NCI-H1105 treated with DMSO at 0.1 percent for 48 hours (cell line): Measurements from ENCODE around the gene CD27.
"Not testable (repeated sequence)": the region's sequence is repeated elsewhere in the genome, so short reads cannot be mapped to it uniquely, and the experiment has no call there.

Source experiments
- DNase-seq: peaks from one replicate; lab custom pipeline; 2025; lab: John Stamatoyannopoulos, UW

The CD27 gene

GRCh38 chr12:6461401-6462233 lies 16.9 kb downstream of the CD27 start:
- DNase-seq, result no peak

DNA sequence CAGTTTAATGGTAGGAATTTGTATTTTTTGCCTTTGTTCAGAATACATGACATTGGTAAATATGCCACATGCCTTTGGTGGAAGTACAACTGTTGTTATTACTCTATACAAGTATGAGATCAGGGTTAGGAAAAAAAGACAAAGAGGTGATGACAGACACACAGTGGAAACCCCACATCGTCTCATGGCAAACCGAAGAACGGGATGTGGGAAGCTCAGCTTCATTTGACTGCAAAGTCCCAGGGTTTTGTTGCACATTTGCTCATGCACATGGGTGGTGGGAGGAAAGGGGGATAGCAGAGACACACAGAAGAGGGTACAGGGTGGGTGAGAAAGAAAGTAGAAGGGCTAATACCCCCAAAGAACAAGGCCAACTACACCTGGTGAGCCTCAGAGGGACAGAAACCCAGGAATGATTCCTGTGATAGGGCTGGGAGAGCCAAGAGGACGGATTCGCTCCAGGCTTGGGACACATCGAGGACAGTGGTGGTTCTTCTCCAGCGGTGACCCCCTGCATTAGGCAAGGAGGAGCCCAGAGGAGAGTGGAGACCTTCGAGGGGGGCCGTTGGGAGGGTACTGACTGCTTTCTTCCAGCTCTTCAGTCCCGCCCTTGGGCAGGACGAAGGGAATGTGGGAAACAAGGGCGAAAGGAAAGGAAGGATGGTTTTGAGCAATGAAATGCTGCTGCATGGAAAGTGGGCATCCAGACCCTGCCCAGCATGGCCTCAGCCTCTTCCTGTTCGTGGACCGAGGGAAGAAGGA lies 17.7 kb downstream of the CD27 start:
- DNase-seq, result no peak

GRCh38 chr12:6463216-6463615 lies 18.5 kb downstream of the CD27 start:
- no peak for DNase-seq

DNA sequence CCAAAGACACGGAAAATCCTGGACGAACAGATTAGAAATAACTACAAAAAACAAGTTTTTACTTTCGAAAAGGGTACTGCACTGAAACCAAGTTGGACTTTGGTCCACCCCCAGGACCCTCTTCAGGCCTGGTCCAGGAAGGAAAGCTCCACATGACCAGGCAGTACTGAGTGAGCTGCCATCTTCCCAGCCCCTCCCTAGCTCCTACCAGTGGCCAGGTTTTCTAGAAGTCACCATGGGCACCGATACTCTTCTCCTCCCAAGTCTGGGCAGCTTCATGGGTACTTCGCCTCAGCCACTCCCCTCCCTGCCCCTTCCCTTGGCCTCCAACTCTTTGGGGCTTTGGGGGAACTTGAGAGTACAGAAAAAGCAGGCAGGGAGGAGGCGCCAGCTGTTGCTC lies 19.1 kb downstream of the CD27 start:
- DNase-seq, result no peak

DNA sequence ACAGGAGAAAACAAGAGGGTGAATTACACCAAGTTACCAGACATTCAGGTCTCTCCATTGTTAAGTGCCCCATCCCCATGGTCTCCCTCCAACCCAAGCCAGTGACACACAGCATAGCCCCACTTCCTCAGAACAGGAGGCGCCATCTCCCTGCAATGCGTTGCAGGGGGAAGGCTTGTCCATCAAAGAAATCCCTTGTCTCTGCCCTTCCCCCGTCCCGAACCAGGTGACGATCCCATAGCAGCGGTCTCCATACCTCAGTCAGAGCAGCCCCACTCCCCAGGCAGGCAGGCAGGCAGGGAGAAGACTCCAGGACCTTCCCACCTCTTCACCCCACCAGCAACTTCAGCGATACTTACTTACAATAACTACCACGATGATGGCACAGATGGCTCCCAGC lies 19.8 kb downstream of the CD27 start:
- no peak for DNase-seq

GRCh38 chr12:6465467-6466183 lies 20.9 kb downstream of the CD27 start:
- DNase-seq, result peak; percentile 69

GRCh38 chr12:6466184-6466573 lies 21.4 kb downstream of the CD27 start:
- DNase-seq, result no peak

- not testable (repeated sequence) for DNase-seq
These were observed 22.0 kb downstream of the CD27 start for GRCh38 chr12:6466751-6467150.

GRCh38 chr12:6467571-6468282 lies 23.0 kb downstream of the CD27 start:
- not testable (repeated sequence) for DNase-seq

DNA sequence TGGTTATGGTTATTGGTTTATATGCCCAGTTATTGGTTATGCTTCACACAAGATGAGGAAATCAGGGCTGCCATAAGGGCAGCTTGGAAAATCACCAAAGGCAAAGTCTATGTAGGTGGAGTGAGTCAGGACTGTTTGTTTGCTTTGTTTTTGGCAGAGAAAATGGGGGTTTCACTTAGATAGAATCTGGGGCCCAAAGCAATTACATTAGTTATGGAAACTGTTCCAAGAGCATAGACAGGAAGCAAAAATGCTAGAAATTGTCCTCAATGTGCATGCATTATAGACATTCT lies 23.5 kb downstream of the CD27 start:
- no peak for DNase-seq

DNA sequence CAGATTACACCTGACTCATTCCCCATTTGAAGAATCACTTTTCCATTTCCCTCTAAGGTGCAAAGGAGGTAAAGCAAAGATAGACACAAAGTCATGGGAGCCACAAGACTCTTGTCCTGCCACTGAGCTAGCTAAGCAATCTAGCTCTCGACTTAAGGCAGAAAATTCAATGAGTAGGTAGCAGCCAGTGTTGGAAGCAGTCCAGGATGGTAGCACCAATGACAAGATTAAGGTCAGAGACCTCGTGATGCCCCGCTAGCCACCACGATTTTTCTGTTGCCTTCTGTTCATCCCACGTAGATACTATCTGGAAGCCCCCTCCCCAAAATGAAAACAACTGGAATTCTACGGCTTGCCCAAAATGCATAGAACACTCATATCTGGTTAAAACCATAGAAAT lies 24.3 kb downstream of the CD27 start:
- no peak for DNase-seq

DNA sequence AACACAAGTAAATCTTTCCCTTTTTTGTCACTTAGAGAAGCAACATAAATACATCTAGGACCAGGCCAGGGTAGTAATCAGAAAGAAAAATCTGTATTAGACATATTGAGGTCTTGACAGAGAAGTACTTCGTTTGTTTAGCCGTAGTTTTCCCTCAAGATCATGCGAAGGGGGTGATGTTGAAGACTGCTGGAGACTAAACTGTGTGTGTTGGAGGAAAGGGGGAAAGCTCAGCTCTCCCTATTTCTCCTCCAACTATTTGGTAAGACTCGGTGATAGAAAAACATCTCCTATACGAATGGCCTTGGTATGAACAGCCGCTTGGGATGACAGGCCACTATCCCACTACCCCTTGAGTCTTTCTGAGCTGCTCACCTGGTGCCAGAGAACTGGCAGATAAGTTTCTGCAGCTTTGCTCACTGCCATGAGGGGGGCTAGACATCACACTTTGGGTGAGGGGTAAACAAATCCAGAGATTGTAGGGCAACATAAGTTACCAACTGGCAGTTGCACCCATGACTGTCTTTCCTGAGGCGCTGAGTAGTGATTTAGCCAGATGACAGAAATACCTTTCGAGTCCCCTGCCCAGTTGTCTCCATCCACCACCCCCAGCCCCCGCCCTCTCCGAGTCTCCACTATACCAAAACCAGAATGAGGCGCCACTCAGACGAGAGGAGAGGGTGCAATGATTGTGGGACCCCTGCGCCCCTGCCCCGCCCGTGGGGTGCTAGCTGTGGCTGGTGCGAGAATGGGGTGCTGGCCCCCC lies 25.0 kb downstream of the CD27 start:
- DNase-seq, result peak; percentile 5

- peak; percentile 99 for DNase-seq
These were observed 25.8 kb downstream of the CD27 start, which contains the start of gene VAMP1 for GRCh38 chr12:6470375-6471163. Gene VAMP1 (minus strand): TSS chr12:6470677. CDS start chr12:6470531, 146 bp downstream.

DNA sequence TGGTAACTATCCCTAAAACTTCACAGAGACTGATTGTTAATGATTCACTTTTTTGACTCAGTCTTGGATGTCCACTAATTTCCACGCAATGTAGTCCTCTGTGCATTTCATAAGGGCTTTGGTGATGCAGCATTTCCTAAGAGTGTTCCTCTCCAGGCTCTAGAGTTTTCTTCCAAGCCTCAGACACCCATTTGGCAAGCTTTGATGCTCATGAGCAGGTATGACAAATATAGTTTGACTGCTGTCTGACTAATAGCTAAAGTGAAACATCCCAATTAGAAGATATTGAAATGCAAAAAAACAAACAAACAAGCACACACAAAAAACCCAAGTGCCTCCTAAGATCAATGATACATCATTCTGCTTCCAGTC lies 27.2 kb downstream of the CD27 start:
- DNase-seq, result no peak

DNA sequence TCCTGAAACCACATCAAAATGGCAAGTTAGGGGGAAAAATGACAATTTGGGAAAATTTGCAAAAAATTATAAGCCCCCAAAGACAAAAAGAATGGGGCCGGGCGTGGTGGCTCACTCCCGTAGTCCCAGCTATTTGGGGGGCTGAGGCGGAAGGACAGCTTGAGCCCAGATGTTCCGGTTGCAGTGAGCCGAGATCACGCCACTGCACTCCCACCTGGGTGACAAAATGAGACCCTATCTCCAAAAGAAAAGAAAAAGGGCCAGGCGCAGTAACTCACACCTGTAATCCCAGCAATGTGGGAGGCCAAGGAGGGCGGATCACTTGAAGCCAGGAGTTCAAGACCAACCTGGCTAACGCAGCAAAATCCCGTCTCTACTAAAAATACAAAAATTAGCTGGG lies 27.7 kb downstream of the CD27 start:
- DNase-seq, result no peak

DNA sequence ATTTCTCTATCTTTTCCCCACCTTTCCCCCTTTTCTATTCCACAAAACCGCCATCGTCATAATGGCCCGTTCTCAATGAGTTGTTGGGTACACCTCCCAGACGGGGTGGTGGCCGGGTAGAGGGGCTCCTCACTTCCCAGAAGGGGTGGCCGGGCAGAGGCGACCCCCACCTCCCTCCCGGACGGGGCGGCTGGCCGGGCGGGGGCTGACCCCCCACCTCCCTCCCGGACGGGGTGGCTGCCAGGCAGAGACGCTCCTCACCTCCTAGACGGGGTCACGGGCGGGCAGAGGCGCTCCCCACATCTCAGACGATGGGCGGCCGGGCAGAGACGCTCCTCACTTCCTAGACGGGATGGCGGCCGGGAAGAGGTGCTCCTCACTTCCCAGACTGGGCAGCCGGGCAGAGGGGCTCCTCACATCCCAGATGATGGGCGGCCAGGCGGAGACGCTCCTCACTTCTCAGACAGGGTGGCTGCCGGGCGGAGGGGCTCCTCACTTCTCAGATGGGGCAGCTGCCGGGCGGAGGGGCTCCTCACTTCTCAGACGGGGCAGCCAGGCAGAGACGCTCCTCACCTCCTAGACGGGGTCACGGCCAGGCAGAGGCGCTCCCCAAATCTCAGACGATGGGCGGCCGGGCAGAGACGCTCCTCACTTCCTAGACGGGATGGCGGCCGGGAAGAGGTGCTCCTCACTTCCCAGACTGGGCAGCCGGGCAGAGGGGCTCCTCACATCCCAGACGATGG lies 30.6 kb downstream of the CD27 start:
- not testable (repeated sequence) for DNase-seq

- no peak for DNase-seq
These were observed 31.7 kb downstream of the CD27 start for GRCh38 chr12:6476489-6476888.

GRCh38 chr12:6477601-6478377 lies 33.0 kb downstream of the CD27 start:
- not testable (repeated sequence) for DNase-seq

- no peak for DNase-seq
These were observed 33.7 kb downstream of the CD27 start for GRCh38 chr12:6478416-6478815.
